NCI-H1436 treated with DMSO at 0.1 percent for 48 hours (cell line): ENCODE measurements around the gene PSRC1.

ENCODE experiments used
- DNase-seq: peaks from one replicate; lab custom pipeline; 2025; lab: John Stamatoyannopoulos, UW

The PSRC1 gene

DNA sequence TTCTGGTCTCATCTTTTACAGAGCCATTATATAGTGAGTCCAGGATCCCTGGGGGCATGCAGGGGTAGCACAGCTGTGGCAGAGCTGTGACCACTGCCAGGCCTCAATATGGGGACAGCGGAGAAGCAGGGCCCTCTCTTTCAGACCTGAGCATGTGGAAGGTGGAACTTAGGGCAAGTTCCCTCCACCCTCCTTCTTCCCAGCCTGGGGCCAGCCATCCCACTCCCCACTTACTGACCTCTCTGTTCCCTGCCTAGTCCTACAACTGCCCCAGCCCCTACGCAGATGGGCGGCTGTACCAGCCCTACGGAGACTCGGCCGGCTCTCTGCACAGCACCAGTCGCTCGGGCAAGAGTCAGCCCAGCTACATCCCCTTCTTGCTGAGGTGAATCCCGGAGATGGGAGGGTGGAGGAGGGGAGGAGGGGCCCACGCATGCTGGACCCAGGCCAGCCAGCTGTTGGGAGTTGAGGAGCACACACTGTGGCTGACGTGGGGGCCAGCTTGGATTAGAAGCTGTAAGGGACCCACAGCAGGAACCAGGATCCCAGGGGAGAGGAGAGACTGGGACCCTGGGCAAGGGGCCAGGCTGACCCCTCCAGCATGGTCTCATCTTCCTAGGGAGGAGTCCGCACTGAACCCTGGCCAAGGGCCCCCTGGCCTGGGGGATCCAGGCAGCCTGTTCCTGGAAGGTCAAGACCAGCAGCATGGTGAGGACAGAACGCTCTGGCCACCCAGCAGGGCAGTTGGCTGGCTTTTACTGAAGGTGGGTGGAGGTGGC lies 10.7 kb downstream of the PSRC1 start:
- DNase-seq: no peak

DNA sequence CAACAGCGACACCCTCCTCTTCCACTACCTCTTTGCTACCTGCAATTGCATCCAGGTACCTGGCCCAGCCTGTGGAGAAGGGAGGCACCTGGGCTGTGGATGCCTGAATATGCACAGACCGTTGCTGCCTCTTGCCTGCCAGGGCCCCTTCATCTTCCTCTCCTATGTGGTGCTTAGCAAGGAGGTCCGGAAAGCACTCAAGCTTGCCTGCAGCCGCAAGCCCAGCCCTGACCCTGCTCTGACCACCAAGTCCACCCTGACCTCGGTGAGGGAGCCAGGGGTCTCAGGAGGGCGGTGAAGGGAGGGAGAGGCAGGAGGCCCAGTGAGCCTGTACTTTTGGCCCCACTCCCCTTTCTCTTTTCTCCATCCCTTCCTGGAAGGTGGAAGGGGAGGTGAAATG lies 11.5 kb downstream of the PSRC1 start:
- no peak for DNase-seq

DNA sequence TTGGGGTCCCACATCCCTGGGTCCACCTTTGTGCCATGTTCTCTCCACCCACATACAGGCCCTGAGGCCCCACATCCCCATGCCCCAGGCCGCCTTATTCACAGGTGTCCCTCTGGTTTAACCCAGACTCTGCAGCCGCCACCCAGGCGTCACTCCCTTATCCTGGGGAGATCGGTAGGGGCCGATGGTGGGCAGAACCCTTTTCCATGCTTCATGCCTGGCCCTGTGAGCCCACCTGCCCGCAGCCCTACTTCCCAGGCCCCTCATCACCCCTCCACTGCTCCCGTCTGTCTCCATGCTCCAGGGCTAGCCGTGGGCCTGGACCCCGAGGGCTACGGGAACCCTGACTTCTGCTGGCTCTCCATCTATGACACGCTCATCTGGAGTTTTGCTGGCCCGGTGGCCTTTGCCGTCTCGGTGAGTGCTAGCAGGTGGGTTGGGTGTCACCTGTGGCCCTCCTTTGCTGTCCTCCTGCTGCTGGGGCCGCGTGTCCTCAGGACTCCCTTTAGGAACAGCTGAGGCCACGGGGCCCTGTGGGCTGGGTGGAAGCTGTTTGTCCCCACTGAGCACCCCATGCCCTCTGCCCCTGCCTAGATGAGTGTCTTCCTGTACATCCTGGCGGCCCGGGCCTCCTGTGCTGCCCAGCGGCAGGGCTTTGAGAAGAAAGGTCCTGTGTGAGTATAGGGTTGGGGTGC lies 12.2 kb downstream of the PSRC1 start:
- no peak for DNase-seq

DNA sequence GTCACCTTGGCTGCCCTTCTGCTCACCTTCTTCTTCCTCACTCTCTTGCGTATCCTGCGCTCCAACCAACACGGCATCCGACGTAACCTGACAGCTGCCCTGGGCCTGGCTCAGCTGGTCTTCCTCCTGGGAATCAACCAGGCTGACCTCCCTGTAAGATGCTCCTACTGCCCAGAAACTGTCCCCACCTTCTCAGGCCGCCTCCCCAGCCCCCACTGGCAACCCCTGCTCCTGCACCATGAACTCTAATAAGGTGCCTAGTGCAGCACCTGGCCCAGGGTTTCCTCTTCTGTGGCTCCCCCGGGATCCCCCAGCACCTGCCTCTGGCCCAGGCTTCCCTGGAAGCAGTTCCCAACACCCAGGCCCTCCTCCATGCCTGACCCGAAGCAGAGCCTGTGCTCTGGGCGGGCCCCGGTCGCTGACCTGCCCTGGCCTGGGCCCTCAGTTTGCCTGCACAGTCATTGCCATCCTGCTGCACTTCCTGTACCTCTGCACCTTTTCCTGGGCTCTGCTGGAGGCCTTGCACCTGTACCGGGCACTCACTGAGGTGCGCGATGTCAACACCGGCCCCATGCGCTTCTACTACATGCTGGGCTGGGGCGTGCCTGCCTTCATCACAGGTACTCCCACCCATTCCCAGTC lies 12.8 kb downstream of the PSRC1 start:
- no peak for DNase-seq

DNA sequence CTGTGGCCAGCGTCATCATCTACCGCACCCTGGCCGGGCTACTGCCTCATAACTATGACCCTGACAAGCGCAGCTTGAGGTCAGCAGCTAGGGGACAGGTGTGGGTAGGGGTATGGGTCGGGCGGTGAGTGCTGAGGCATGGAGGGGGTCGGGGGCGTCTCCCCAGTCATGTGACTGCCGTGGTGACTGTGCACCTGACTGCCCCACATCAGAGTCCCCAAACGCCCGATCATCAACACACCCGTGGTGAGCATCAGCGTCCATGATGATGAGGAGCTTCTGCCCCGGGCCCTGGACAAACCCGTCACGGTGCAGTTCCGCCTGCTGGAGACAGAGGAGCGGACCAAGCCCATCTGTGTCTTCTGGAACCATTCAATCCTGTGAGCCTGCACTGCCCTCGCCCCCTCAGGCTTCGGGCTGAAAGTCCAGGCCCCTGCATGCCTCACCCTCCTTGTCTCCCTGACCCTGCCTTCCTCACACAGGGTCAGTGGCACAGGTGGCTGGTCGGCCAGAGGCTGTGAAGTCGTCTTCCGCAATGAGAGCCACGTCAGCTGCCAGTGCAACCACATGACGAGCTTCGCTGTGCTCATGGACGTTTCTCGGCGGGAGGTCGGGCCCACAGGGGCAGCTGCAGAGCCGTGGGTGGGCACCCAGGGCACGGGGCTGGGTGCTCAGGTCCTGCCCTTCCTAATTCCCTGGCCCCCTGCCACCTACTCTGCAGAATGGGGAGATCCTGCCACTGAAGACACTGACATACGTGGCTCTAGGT lies 13.5 kb downstream of the PSRC1 start:
- DNase-seq: no peak

DNA sequence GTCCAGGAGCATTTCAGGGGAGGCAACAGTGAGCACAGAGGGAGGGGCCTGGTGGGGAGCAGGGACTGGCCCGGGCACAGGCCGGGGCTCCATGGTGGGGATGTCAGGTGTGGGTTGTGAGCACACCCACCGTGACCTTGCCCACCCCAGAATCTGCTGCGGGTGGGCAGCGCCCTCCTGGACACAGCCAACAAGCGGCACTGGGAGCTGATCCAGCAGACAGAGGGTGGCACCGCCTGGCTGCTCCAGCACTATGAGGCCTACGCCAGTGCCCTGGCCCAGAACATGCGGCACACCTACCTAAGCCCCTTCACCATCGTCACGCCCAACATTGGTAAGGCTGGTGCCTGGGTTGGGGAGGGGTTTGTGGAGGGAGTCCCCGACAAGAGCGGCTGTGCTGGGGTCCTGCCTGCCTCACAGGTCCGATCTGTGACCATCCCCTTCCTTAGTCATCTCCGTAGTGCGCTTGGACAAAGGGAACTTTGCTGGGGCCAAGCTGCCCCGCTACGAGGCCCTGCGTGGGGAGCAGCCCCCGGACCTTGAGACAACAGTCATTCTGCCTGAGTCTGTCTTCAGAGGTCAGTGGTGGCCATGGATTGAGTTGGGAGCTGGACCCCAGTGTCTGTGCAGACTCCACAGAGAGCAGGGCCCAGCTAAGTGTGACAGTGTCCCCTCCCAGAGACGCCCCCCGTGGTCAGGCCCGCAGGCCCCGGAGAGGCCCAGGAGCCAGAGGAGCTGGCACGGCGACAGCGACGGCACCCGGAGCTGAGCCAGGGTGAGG lies 14.3 kb downstream of the PSRC1 start:
- DNase-seq: no peak

DNA sequence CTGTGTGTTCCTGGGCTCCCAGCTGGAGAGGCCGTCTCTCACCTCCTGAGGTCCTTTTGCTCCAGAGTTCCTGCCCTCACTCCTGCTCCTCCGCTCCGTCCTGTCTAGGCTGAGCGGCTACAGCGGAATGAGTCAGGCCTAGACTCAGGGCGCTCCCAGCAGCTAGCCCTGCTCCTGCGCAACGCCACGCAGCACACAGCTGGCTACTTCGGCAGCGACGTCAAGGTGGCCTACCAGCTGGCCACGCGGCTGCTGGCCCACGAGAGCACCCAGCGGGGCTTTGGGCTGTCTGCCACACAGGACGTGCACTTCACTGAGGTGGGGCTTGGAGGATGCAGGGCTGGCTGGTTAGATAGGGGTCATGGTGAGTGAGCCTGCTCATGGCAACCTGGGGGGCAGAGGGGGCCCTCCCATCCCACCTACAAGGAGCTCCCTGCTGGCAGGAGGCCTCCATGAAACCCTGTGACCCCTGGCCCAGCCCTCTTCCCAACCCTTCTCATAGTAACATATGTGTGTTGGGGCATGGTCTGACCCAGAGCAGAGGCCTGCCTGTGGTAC lies 15.1 kb downstream of the PSRC1 start:
- DNase-seq: no peak

DNA sequence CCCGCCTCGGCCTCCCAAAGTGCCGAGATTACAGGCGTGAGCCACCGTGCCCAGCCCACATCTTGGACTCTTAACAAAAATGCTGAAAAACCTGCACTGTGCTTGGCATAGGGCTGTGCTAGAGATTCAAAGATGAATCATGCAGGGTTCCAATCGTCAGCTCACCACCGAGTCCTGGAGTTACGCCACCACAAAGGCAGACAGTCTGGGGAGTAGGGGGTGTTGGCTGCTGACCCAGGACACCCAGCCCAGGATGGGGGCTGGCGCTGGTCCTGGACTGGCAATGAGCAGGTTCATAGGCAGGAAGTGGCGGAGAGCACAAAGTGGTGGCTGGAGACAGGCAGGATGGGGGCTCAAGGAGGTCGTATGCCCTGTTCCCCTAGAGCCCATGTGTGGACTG lies 16.0 kb downstream of the PSRC1 start:
- DNase-seq: no peak

DNA sequence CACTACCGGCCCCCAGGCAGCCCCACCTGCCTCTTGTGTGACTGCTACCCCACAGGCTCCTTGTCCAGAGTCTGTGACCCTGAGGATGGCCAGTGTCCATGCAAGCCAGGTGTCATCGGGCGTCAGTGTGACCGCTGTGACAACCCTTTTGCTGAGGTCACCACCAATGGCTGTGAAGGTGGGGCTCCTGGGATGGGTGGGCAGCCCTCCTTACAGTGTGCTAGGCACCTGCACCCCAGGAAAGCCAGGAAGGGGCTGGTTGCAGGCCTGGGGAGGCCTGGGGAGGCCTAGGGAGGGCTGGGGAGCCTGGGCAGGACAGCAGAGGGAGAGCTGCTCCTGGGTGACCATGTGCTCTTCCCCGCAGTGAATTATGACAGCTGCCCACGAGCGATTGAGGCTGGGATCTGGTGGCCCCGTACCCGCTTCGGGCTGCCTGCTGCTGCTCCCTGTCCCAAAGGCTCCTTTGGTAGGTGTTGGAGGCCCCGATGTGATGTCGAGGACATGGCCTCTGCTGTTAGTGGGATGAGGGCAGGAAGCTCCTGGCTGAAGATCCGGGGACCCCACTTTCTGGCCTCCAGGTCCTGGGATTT lies 17.1 kb downstream of the PSRC1 start:
- no peak for DNase-seq

DNA sequence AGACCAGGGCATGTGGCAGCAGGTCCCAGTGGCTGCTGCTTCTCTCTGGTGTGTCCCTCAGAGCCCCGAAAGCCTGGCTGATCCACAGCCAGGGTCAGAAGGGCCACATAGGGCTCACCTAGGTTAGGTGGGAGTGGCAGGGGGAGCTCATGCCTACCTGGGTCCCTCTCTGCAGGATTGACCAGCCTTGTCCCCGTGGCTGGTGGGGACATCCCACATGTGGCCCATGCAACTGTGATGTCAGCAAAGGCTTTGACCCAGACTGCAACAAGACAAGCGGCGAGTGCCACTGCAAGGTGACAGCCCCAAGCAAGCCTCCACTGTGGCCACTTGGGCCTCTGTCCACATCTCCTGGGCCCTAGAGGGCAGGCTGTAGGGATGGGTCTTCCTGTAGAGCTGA lies 17.9 kb downstream of the PSRC1 start:
- no peak for DNase-seq

DNA sequence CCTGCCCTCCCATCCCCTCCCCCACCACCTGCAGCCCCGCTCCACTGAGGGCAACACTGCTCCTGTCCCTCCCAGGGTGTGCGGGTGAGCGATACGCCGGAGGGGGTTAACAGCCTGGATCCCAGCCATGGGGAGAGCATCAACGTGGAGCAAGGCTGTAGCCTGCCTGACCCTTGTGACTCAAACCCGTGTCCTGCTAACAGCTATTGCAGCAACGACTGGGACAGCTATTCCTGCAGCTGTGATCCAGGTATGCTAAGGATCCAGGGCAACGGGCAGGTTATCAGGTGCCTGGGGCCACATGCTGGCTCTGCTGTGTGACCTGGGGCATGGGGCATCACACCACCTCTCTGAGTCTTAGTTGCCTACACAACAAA lies 18.6 kb downstream of the PSRC1 start:
- no peak for DNase-seq

DNA sequence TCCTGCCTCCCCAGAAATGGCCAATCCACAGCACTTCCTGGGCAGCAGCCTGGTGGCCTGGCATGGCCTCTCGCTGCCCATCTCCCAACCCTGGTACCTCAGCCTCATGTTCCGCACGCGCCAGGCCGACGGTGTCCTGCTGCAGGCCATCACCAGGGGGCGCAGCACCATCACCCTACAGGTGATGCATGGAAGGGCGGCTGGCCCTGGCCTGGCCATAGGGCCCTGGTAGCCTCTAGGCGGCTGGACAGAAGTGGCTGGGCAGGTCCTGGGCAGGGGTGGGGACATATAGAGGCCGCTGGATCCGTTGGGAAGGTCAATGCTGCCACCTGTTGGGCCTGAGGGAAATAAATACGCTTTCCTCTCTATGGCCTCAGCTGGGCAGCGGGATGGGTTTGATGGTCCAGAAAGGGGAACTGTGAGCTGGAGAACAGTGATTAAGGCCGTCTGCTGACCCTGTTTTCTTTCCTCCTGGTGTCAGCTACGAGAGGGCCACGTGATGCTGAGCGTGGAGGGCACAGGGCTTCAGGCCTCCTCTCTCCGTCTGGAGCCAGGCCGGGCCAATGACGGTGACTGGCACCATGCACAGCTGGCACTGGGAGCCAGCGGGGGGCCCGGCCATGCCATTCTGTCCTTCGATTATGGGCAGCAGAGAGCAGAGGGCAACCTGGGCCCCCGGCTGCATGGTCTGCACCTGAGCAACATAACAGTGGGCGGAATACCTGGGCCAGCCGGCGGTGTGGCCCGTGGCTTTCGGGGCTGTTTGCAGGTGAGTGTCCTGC lies 19.2 kb downstream of the PSRC1 start:
- no peak for DNase-seq

DNA sequence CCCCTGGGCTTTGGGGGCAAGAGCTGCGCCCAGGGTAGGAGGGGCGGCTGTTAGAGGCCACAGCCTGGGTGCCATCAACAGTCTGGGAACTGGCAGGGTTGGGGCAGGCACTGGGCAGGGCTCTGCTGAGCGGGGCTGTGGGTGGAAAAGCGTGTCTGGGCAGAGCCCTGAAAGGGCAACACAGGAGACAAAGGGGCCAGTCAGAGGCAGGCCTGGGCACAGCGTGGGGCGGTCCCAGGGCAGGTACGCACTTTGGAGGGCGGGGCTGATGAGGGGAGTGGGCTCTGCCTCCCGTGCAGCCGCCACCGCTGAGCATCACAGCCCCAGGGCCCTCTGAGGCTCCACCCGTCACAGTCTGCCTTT lies 19.7 kb downstream of the PSRC1 start:
- DNase-seq: no peak

DNA sequence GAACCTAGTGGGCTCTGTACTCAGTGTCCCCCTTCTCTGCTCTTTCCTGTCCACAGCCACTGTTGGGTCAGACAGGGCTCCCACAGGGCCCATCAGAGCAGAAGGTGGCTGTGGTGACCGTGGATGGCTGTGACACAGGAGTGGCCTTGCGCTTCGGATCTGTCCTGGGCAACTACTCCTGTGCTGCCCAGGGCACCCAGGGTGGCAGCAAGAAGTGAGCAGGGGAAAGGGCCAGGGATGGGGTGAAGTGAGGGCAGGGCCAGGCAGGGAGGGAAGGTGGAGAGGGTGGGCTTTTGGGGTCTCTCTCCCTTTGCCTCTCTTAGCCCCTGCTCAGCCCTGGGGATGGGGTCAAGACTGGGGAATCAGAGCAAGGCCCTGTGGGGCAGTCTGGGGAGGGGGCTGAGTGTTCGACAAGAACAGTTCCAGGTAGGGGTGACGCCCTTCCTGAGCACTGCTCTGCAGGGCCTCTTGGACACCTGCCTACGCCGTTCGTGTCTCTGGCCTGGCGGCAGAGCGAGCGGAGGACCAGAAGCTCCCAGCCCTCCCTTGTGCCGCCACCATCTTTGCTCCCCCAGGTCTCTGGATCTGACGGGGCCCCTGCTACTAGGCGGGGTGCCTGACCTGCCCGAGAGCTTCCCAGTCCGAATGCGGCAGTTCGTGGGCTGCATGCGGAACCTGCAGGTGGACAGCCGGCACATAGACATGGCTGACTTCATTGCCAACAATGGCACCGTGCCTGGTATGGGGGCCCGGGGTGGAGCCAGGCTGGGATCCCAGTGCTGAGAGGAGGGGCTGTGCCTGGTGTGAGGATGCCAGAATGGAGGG lies 20.5 kb downstream of the PSRC1 start:
- no peak for DNase-seq

DNA sequence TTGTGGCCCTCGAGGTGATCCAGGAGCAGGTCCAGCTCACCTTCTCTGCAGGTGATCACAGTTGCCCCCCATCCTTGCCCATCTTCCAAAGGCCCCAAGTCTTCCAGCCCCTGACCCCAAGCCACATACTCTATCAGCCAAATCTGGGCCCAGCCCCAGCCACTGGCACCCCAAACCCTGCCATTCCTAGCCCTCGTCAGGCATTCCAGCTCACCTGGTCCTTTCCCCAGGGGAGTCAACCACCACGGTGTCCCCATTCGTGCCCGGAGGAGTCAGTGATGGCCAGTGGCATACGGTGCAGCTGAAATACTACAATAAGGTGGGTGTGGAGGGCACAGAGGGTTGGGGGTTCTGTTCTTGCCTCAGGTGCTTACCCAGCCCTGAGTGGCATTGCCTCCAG lies 21.4 kb downstream of the PSRC1 start:
- no peak for DNase-seq

DNA sequence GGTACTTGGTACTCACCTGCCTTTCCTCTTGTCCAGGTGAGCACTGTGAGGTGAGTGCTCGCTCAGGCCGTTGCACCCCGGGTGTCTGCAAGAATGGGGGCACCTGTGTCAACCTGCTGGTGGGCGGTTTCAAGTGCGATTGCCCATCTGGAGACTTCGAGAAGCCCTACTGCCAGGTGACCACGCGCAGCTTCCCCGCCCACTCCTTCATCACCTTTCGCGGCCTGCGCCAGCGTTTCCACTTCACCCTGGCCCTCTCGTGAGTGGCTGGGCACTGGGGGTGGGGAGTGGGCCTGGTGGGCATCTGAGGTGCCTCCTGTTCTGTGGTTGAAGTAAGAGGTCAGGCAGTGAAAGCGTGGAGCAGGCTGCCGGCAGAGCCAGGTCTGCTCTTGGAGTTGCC lies 21.9 kb downstream of the PSRC1 start:
- DNase-seq: no peak

DNA sequence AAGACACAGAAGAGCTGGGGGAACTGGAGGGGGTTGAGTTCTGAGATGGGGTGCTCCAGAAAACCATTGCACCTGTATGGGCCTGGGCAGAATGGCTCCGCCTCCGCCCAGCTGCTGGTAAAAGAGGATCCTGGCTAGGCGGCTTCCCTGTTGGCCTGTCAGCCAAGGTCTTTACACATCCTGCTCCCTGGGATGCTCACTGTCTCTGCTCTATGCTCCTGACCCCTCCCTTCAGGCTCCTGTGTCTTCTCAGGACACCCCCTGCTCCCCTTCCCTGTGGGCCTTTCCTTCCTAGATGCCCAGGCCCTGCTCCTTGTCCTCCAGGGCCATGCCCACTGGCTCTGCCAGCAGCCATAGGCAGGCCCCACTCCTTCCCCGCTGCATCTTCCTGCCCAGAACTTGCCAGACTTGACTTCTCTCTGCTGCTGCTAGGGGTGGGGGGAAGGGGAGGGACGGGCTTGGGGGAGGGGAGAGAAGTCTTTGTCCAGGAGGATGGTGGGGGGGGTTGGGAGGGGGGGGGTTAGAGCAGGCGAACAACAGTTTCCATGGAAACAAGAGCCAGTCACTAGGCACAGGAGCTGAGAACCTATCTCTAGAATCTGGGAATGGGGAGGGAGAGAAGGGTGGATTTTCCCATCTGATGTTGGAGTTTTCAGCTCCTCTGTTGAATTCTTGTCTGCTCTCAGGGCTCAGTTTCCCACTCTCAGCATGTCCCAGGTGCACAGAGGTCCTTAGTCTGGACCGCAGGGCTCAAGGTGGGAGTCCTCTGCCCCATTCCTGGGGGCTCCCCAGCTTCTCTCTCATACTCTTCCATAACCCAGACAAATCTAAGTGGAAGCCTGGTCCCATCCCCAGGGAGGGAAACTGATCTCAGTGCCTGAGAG lies 23.0 kb downstream of the PSRC1 start:
- DNase-seq: no peak
